Left colon (tissue), 2 donors: Measurements from ENCODE around the gene TAF8. TPM values are rescaled to one million over a fixed set of nuclear protein-coding genes. Genes with fewer than 3 reads are reported as not detected.

ENCODE experiments used
- ATAC-seq: fragments of 200-7000 bp; cut with Tn5 transposase; one replicate; pipeline ENCODE4 v1.9.1; 2020; ENCODE audit warnings: mild to moderate bottlenecking, moderate library complexity
- DNase-seq, 2 donors: peaks; one replicate each; pipeline ENCODE4 v3.0.0-alpha.2; 2020
- intact Hi-C, 2 donors: fragments of 100-400 bp; cut with DNase I in 1 of 2; cut with micrococcal nuclease in 1 of 2; formaldehyde crosslinking; loops; one replicate each; pipeline versions ENCODE4 v1.11.2 to v1.14.0; 2022; cut with DNase I, micrococcal nuclease
- total RNA-seq, 2 donors: library from RNA; stranded (reverse); fragmentation: NEBNext Ultra II Directional; extraction: Animal tissue kit (Norgen Biotek cat#: 25700); gene quantifications; one replicate each; pipeline ENCODE4 v1.2.1, GENCODE V29; 2021
- donor health status: DM: no; HTN: no; CAD: no.
- donor health status: DM: yes; HTN: yes; CAD: no.

TAF8 gene
- total RNA-seq, 2 donors from 2014 or later = 19.0 to 19.7 TPM

DNA sequence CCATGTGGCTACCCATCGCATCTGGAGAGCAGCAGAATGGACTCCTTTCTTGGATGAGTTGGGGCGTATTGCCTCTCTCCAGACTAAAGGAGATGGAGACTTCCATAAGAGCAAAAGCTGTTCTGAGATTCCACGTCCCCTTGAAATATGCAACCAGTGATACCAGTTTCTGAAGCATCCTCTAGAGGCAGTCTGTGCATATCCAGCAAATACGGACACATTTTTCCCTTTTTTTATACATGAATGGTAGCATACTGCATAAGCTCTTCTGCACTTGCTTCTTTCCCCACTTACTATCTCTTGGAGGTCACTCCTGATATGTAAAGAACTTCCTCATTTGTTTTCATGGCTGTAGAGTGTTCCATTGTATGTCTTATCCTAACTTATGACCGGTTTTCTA is 34.6 kb downstream of the TAF8 start:
- ATAC-seq (no peak), DNase-seq (no peak)
- intact Hi-C loops = no loop called here

DNA sequence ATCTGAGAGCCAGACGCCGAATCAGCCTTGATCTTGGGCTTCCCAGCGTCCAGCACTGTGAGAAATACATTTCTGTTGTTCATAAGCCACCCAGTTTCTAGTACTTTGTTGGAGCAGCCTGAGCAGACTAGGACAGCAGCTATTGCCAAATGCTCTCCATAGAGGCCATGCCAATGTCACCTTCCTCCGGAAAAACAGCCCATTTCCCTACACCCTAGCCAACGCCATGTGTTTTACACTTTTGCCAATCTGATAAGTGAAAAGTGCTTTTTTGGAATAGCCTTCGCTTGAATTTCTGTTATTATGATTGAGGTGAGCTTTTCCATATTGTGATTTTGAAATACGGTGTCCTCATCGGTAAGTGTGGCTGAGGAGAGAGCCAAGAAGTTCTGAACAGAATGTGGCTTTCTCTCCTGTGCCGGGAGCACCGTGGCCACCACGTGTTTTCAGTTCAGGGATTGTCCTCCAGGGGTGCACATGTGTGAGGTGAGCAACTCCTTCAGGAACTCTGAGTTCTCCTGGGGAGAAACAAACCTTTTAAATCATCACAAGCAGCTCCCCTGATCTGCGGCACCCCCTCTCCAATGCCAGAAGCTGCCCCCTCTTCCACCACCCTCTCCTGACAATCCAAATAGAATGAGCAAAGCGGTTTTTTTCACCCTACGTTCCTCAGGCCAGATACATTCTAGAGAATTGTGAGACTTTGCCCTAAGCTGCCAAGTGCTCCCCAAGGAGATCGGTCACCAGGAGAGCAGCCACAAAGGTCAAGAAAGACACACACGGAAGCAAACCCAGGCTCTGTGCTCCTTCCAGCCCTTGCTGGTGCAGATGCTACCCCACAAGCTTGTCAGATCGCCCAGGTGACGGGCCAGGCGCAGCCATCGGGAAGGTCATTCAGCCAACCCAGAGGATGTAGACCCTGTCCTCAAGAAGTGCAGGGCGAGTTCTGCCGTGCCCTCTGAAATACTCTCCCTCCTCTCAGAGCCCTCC is 36.0 kb downstream of the TAF8 start:
- DNase-seq (no peak), ATAC-seq (peak; percentile 42)
- intact Hi-C loops = no loop called here

DNA sequence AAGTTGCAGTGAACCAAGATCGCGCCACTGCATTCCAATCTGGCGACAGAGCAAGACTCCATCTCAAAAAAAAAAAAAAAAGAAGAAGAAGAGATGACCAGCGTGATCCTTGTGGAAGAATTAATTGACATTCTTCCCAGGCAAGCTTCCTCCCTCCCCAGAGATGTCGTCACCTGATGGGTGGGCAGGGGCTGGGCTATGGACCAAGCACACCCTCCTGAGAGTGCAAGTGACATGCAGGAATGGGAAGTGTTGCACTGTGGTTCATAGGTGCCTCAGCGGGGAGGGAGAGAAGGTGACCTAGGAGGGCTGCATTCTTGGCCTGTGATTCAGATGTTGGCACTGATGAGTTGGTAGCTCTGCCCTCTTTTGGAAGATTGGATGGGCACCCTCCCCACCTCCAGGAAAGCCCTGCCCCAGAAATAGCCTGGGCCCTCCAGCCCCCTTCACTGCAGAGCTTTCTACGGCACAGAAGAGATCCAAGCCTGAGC is 37.8 kb downstream of the TAF8 start:
- DNase-seq = no peak
- intact Hi-C loops = no loop called here
- ATAC-seq = no peak

DNA sequence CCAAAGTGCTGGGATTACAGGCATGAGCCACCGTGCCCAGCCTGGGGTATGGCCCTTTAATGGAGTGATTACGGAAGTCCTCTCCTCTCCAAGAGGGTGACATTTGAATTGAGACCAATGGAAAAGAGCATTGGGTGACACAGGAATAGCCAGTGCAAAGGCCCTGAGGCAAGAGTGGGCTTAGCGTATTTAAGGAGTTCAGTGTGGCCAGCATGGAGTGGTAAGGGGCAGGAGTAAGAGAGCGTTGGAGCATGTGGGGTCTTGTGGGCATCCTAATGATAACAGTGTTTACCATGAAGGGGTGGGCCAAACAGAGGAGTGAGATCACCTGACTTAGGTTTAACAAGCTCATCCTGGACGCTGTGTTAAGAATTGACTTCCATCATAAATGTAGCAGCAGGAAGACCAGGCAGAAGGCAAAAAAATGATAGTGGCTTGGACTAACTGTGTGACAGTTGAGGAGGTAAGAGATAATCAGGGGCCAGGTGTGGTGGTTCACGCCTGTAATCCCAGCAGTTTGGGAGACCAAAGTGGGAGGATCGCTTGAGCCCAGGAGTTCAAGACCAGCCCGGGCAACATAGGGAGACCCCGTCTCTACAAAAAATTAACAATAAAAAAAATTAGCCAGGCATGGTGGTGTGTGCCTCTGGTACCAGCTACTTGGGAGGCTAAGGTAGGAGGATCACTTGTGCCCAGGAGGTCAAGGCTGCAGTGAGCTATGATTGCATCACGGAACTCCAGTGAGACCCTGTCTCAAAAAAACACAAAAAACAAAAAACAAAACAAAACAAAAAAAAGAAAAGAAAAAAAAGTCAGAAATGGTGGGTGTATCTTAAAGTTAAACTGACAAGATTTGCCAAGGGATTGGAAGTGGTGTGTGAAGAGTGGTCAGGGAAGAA is 40.7 kb downstream of the TAF8 start:
- DNase-seq = no peak
- intact Hi-C loops = no loop called here
- ATAC-seq = no peak

DNA sequence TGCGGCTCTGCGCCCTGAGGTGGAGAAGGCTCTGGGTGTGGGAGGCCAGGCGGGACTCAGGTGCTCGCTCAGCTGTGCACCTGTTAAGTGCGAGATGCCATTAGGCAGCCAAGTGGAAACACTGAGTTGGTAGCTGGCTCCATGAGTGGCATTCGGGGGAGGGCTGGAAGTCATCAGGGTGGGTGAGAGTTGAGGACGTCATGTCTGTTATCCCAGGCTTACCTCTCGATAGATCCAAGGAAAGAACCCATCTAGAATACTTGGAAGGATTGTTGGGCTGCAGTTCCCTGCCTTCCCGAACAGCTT is 41.3 kb downstream of the TAF8 start:
- intact Hi-C loops = no loop called here
- ATAC-seq = no peak
- DNase-seq = no peak

DNA sequence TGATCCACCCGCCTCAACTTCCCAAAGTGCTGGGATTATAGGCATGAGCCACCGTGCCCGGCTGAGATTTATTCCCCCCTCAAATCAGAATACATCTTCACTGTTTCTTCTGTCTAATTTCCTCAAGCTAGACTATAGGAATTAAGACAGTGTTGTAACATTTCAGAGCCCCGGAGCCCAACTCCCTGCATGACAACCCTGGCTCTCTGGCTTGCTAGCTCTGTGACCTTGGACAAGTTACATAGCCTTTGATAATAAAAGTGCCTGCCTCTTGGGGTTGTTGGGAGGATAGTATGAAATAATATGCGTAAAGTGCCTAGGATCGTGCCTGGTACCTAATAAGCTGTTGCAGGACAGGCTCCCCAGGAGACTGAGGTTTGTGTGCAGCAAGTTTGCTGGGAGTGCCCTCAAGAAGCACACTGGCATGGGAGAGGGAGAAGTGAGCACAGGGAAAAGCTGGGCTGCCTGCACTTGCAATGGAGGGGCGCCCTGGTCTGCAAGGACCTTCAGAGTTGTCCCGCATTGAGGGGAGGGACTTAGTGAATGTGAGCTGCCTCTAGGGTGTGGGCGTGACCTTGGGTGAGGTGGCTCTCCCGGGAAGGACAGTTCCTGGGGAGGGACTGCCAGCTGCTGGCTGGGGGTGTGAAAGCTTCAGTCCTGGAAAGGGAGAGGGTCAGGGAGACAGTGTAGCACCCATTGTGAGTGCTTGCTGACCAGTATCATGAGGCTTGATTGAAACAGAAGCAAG is 43.4 kb downstream of the TAF8 start:
- peak; percentile 58 to 59 for DNase-seq
- intact Hi-C loops = no loop called here
- ATAC-seq = peak; percentile 76

DNA sequence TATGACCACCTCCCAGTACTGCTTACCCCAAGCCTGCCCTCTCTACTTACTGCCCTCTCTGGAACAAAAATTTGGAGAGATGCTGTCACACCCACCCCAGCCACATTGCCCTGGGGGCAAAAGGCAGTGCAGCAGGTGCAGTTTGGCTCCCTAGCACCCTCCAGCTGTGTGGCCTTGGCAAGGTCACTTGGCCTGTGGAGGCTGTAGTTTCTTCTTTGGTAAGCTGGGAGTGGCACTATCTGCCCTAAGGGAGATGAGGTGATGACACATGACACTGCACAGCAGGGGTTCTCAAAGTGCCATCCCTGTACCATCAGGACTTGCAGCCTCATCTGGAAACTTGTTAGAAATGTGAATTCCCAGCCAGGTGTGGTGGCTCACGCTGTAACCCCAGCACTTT is 44.8 kb downstream of the TAF8 start:
- DNase-seq (no peak), ATAC-seq (no peak)
- intact Hi-C loops = no loop called here

DNA sequence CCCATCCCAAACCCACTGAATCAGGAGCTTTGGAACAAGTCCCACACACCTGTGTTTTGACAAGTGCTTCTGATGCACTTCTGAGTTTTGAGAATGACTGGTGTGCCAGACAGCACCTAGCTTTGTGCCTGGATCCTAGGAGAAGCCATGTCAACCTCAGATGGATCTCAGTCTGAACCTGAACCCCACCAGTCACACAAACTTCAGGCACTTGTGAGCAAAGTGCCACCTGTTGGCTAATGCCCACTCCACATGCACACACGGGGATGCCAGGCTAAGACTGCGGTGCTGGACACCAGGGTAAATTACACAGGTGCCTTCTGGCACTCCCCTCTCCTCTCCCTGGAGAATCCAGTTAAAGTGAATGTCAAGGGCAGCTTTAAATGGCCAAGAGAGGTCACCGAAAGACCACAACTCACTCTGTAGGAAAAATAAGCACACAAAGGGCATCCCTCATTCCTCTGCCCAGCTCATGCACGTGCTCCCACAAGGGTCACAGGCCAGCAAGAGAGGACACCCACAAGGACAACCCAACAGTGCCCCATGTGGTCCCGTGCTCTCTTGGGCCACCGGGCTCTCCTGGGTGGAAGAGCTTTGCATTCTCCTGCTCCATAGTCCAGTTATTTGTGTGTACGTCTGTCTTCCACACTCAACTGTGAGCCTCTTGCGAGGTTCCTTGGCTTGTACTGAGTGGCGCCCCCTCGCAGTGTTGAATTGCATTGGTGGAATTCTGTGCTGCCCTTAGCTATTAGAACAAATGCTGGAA is 45.6 kb downstream of the TAF8 start:
- no peak for ATAC-seq
- intact Hi-C loops = no loop called here
- no peak for DNase-seq

DNA sequence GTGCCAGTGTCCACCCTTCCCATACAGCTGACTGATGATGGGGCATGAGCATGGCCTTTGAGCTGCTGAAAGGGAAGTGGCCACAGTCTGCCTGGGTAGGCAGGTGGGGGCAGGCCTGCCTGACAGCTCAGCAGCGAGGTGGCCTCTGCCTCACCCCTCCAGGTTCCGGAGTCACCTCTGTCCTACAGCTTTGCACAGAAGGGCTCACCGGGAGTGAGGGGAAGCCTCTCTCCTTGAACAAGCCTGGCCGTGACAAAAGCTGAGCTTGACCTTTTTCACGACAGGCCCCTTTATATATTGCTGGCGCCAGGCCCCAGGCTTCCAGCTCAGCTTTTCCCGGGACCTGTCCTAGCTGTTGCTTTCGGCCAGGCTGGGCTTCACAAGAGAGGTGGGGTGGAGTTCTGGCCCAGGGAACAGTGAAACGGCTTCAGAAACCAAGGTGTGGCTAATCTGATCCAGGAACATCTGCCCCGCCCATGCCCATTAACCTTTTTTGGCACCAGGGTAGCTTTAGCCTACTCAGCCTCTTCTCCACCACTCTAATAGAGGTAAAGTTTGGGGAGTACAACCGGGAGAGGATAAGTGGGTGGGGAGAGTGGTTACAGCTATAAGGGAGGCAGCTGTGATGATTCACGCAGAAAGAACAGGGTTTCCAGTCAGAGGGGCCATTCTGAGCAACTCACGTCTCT is 49.2 kb downstream of the TAF8 start:
- DNase-seq = peak; percentile 79 to 88
- intact Hi-C loops = no loop called here
- peak; percentile 69 for ATAC-seq

DNA sequence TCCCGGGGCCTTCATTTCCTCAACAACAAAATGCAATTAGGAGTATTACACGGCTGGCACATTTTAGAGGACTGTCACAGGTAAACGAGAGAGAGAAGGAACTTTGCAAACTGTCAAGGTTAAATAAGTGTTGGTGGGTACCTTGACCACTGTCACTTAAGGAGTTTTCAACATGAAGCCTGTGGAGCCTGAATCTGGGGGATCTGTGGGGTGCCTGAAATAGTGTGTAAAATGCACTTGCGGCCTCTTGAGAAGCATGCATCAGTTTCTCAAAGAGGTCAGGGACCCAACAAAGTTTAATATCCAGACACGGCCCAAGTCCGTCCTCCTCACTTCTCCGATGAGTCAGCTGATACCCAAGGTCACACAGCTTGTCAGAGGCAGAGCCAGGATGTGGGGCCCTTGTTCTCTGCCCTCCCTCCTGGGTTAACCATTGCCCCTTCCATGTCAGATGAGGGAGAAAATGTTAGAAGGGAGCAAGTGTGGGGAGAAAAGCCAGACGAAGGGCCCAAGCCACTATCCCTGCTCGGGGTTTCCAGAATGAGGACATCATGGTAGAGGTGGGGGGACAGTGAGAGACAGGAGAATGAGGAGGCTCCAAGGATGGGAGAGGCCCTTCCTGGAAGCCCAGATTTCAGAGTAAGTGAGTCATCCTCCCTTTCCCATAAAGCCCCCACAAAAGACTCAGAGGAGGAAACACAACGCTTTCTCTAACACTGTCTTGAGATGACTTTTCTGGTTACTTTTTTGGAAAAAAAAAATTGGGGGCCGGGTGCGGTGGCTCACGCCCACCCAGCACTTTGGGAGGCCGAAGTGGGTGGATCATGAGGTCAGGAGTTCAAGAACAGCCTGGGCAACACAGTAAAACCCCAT is 49.9 kb downstream of the TAF8 start:
- intact Hi-C loops = no loop called here
- no peak for DNase-seq
- ATAC-seq = peak; percentile 39

DNA sequence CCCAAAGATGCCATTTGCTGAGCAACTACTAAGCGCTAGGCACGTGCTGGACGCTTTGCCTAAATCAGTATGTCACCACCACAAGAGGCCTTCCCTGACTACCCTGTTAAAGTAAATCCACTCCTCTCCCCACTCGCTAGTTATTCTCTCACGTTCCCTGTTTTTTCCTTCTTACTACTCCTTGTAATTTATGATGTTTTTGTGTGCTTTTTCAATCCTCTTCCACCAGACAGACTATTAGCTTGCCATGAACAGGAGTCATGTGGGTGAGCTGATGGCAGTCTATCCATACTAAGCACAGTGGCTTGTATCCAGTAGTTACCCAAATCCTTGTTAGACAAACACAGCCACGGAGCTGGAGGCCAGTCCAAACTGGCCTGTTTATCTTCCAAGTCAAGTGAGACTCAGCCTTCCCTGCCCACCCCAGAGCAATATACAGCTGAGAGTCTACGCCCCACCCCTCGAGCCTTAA is 50.9 kb downstream of the TAF8 start:
- intact Hi-C loops = no loop called here
- ATAC-seq (peak; percentile 29), DNase-seq (peak; percentile 57 to 75)

DNA sequence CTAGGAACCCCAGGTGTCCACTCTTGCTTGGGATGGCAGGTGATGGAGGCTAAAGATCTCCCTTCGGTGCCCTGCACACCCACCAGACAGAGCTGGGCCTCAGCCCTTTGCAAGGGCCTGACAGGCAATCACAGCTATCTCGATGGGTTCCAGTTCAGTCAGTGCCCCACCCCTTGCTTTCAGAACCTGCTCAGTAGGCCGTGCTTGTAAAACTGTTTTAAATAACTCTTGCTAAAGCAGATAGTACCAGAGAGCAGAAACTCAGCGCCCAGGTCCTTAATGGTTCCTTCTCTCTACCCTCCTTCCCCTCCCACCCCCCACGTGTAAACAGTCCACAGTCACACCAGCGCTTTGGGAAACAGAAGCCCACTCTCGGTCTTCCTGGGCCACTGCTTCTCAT is 52.9 kb downstream of the TAF8 start:
- peak; percentile 51 for ATAC-seq
- intact Hi-C loops = no loop called here
- DNase-seq = peak; percentile 57 to 67

DNA sequence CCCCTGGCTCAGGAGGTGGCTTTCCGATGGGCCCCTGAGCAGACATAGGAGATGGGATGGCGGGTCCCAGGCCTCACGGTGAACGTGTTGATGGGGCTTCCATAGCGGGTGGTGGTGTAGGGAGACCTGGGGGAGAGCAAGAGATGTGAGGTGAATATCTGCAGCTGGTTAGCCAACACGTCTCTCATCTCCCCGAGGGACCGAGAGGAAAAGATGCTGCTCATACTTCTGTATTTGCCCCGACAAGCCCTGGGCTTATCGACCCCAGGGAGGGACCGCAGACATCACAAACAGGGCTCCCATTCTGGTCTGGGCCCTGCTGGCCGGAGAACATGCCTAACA is 53.4 kb downstream of the TAF8 start:
- ATAC-seq = no peak
- intact Hi-C loops = no loop called here
- no peak for DNase-seq

DNA sequence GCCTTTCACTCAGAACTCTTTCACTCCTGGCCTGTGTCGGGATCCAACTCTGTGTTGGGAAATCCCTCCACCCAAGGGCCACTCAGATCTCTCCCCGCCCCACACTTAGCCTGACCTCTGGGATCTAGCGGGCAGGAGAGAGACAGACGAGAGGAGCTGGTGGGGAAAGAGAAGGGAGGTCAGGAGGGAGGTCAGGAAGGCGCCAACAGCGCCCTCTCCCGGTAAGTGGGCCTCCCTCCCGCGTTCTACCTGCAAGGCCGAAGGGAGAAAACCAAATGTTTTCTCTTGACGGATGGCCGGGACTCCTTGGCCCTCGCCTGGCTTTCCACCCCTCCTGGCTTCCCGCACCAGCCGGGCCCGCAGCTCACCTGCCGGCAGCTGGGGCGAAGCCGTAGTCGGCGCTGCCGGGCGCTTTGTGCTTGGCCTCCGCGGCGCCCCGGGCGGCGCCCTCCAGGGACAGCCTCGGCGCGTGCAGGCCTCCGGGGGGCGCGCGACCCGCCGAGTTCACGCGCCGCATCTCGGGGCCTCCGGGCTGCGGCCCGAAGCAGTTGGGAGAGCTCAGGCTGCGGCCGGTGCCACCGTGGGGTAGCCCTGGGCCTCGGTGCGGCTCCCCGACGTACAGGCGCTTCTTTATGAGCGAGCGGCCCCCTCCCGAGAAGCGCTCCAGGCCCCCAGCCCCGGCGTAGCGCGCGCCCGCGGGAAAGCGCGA is 53.9 kb downstream of the TAF8 start:
- DNase-seq = peak; percentile 59 to 65
- intact Hi-C loops = no loop called here
- ATAC-seq = no peak

DNA sequence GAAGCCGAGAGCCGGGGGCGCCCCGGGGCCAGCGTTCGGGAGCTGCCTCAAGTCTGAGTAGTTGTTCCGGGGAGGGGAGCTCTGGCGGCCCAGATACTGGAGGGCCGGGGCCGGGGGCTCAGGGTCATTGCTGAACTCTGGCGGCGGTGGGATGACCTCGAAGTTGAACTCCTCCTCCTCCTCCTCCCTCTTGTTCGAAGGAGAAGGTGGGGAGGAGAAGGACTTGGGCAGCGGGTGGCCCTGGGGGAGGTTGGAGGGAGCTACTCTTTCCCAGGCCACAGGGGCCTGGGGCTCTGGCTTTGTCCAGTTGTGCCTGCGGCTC is 54.4 kb downstream of the TAF8 start:
- ATAC-seq (no peak), DNase-seq (no peak)
- intact Hi-C loops = no loop called here

DNA sequence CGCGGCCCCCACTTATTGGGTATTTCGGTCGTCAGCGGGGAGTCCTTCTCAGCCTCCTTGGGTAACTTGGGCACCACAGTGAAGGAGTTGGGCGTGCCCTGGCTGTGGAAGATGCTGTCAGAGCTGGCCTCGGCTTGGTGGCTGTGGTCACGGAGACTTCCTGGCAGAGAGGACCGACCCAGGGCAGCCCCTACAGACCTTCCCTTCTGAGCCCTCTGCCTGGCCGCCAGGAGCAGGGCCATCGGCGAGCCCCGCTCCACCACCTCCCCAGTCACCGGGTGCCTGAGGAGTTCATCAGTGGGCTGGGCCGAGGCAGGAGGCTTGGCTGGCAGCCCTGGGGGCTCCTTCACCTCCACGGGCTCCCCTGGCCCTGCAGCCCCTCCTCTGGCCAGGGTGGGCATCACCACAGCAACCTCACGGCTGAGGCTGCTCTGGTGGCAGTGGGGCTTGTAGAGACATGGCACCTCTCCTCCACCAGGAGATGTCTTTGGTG is 54.9 kb downstream of the TAF8 start:
- DNase-seq = no peak
- intact Hi-C loops = no loop called here
- no peak for ATAC-seq
